Endometrial microvascular endothelial cells (primary cell): ENCODE results near the gene SMC5. TPM values are rescaled to one million over a fixed set of nuclear protein-coding genes. Genes with fewer than 3 reads are reported as not detected.
"Not testable (repeated sequence)": the region's sequence is repeated elsewhere in the genome, so short reads cannot be mapped to it uniquely, and the experiment has no call there.

ENCODE experiments used
- in situ Hi-C: cut with HindIII; loops from 2 replicates; pipeline ENCODE4 v1.10.0; 2017; ENCODE audit warnings: low sequenced_read_pairs, low pct_unique_long_range_greater_than_20kb; ENCODE audit errors: inconsistent ontology term
- total RNA-seq: library from RNA; depleted of rRNA; stranded (reverse); fragments of >200 nt; gene quantifications from one replicate; pipeline ENCODE4 v1.2.3, GENCODE V29; 2015; ENCODE audit errors: inconsistent ontology term

The SMC5 gene
- 12.7 TPM for total RNA-seq

- in situ Hi-C loops, result no loop called here
Observed at GRCh38 chr9:70258692-70259511, at the start of gene SMC5. Gene SMC5 (plus strand): TSS chr9:70258978. CDS start chr9:70259079, 101 bp downstream.

- in situ Hi-C loops, result no loop called here
Observed at GRCh38 chr9:70217029-70217428, 41.7 kb upstream of the SMC5 start.

- in situ Hi-C loops, result no loop called here
Observed at GRCh38 chr9:70218767-70219166, 40.0 kb upstream of the SMC5 start.

- in situ Hi-C loops, result no loop called here
Observed at GRCh38 chr9:70220216-70220615, 38.6 kb upstream of the SMC5 start.

- in situ Hi-C loops, result no loop called here
Observed at GRCh38 chr9:70222354-70222753, 36.4 kb upstream of the SMC5 start.

- in situ Hi-C loops, result no loop called here
Observed at GRCh38 chr9:70228118-70228517, 30.7 kb upstream of the SMC5 start.

GRCh38 chr9:70228611-70229010 is 30.2 kb upstream of the SMC5 start:
- in situ Hi-C loops, result no loop called here

- in situ Hi-C loops, result no loop called here
Observed at GRCh38 chr9:70229026-70229425, 29.8 kb upstream of the SMC5 start.

- in situ Hi-C loops, result no loop called here
Observed at GRCh38 chr9:70229579-70229978, 29.2 kb upstream of the SMC5 start.

GRCh38 chr9:70232476-70232875 is 26.3 kb upstream of the SMC5 start:
- in situ Hi-C loops, result no loop called here

GRCh38 chr9:70234208-70234607 is 24.6 kb upstream of the SMC5 start:
- in situ Hi-C loops, result not testable (repeated sequence)

GRCh38 chr9:70245952-70246351 is 12.8 kb upstream of the SMC5 start:
- in situ Hi-C loops, result not testable (repeated sequence)

GRCh38 chr9:70250221-70250620 is 8.6 kb upstream of the SMC5 start:
- in situ Hi-C loops, result no loop called here

GRCh38 chr9:70255486-70255885 is 3.3 kb upstream of the SMC5 start:
- in situ Hi-C loops, result no loop called here

- in situ Hi-C loops, result no loop called here
Observed at GRCh38 chr9:70256123-70256551, 2.6 kb upstream of the SMC5 start.

GRCh38 chr9:70257502-70257901 is 1.3 kb upstream of the SMC5 start:
- in situ Hi-C loops, result no loop called here

- in situ Hi-C loops, result no loop called here
Observed at GRCh38 chr9:70257991-70258691, 637 bp upstream of the SMC5 start.

GRCh38 chr9:70259512-70259802 is 679 bp downstream of the SMC5 start:
- in situ Hi-C loops, result no loop called here

- in situ Hi-C loops, result no loop called here
Observed at GRCh38 chr9:70260007-70260443, 1.2 kb downstream of the SMC5 start.

- in situ Hi-C loops, result no loop called here
Observed at GRCh38 chr9:70260606-70261005, 1.8 kb downstream of the SMC5 start.
